ENCODE measurements around the gene TNIK. TPM values are rescaled to one million over a fixed set of nuclear protein-coding genes. Genes with fewer than 3 reads are reported as not detected.

Gene TNIK
- total RNA-seq, 1 donor from 2014 or later = 1.5 TPM

GRCh38 chr3:171165499-171165921 lies 294.7 kb downstream of the TNIK start:
- no peak for DNase-seq
- no peaks in the 10 kb centered on the region for H3K4me1 Mint-ChIP-seq (ENCODE audit: low read depth, unreplicated experiment)
- no peaks in the 10 kb centered on the region for H3K36me3 Mint-ChIP-seq (ENCODE audit: unreplicated experiment)
- peaks cover 4% of the 10 kb centered on the region for H3K9me3 Mint-ChIP-seq (ENCODE audit: unreplicated experiment)
- no peak overlapping the region for H3K4me3 Mint-ChIP-seq (ENCODE audit: unreplicated experiment)
- H3K27ac Mint-ChIP-seq (ENCODE audit: unreplicated experiment) = no peak overlapping the region
- TF ChIP-seq CTCF (IDR thresholded peaks at IDR 0.05; ENCODE audit: partially characterized antibody, unreplicated experiment) = no peak
- no peaks in the 10 kb centered on the region for H3K27me3 Mint-ChIP-seq (ENCODE audit: unreplicated experiment)

- no peak for TF ChIP-seq CTCF (IDR thresholded peaks at IDR 0.05; ENCODE audit: partially characterized antibody, unreplicated experiment)
- H3K36me3 Mint-ChIP-seq (ENCODE audit: unreplicated experiment) = no peaks in the 10 kb centered on the region
- H3K27me3 Mint-ChIP-seq (ENCODE audit: unreplicated experiment) = peaks cover under 1% of the 10 kb centered on the region
- H3K27ac Mint-ChIP-seq (ENCODE audit: unreplicated experiment) = no peak overlapping the region
- H3K9me3 Mint-ChIP-seq (ENCODE audit: unreplicated experiment) = peaks cover 4% of the 10 kb centered on the region
- no peaks in the 10 kb centered on the region for H3K4me1 Mint-ChIP-seq (ENCODE audit: low read depth, unreplicated experiment)
- no peak overlapping the region for H3K4me3 Mint-ChIP-seq (ENCODE audit: unreplicated experiment)
- DNase-seq = no peak
These were observed 296.1 kb downstream of the TNIK start for GRCh38 chr3:171164067-171164465.

GRCh38 chr3:171163101-171164066 lies 296.8 kb downstream of the TNIK start:
- H3K27me3 Mint-ChIP-seq (ENCODE audit: unreplicated experiment) = peaks cover 3% of the 10 kb centered on the region
- peaks cover 6% of the 10 kb centered on the region for H3K36me3 Mint-ChIP-seq (ENCODE audit: unreplicated experiment)
- no peak overlapping the region for H3K4me3 Mint-ChIP-seq (ENCODE audit: unreplicated experiment)
- peaks cover 5% of the 10 kb centered on the region for H3K9me3 Mint-ChIP-seq (ENCODE audit: unreplicated experiment)
- TF ChIP-seq CTCF (IDR thresholded peaks at IDR 0.05; ENCODE audit: partially characterized antibody, unreplicated experiment) = peak; percentile 85
- H3K27ac Mint-ChIP-seq (ENCODE audit: unreplicated experiment) = no peak overlapping the region
- H3K4me1 Mint-ChIP-seq (ENCODE audit: low read depth, unreplicated experiment) = peaks cover 2% of the 10 kb centered on the region
- no peak for DNase-seq

GRCh38 chr3:171160325-171160724 lies 299.9 kb downstream of the TNIK start:
- Mint-ChIP-seq H3K36me3 (ENCODE audit: unreplicated experiment) (peaks cover 6% of the 10 kb centered on the region), H3K27ac (ENCODE audit: unreplicated experiment) (no peak overlapping the region), H3K4me1 (ENCODE audit: low read depth, unreplicated experiment) (peaks cover 9% of the 10 kb centered on the region), H3K9me3 (ENCODE audit: unreplicated experiment) (peaks cover 1% of the 10 kb centered on the region), H3K27me3 (ENCODE audit: unreplicated experiment) (peaks cover 7% of the 10 kb centered on the region), H3K4me3 (ENCODE audit: unreplicated experiment) (no peak overlapping the region)
- no peak for TF ChIP-seq CTCF (IDR thresholded peaks at IDR 0.05; ENCODE audit: partially characterized antibody, unreplicated experiment)
- no peak for DNase-seq

GRCh38 chr3:171159822-171160157 lies 300.4 kb downstream of the TNIK start:
- DNase-seq = no peak
- no peak overlapping the region for H3K4me3 Mint-ChIP-seq (ENCODE audit: unreplicated experiment)
- no peak overlapping the region for H3K27ac Mint-ChIP-seq (ENCODE audit: unreplicated experiment)
- peaks cover 9% of the 10 kb centered on the region for H3K4me1 Mint-ChIP-seq (ENCODE audit: low read depth, unreplicated experiment)
- H3K27me3 Mint-ChIP-seq (ENCODE audit: unreplicated experiment) = peaks cover 7% of the 10 kb centered on the region
- TF ChIP-seq CTCF (IDR thresholded peaks at IDR 0.05; ENCODE audit: partially characterized antibody, unreplicated experiment) = no peak
- peaks cover 1% of the 10 kb centered on the region for H3K9me3 Mint-ChIP-seq (ENCODE audit: unreplicated experiment)
- peaks cover 6% of the 10 kb centered on the region for H3K36me3 Mint-ChIP-seq (ENCODE audit: unreplicated experiment)

Measured in glutamatergic neuron (in vitro differentiated cells).